NCI-H1417 treated with DMSO at 0.1 percent for 48 hours (cell line): ENCODE measurements around the gene SHTN1.

Experiments
- DNase-seq: peaks from one replicate; lab custom pipeline; 2025; lab: John Stamatoyannopoulos, UW

SHTN1 gene

GRCh38 chr10:116870949-116871348 is 134.0 kb downstream of the SHTN1 start:
- no peak for DNase-seq

GRCh38 chr10:116868722-116869121 is 136.3 kb downstream of the SHTN1 start:
- no peak for DNase-seq

- DNase-seq: no peak
These were observed 136.8 kb downstream of the SHTN1 start for GRCh38 chr10:116868198-116868676.

- no peak for DNase-seq
These were observed 137.9 kb downstream of the SHTN1 start for GRCh38 chr10:116866987-116867595.

GRCh38 chr10:116866066-116866465 is 138.9 kb downstream of the SHTN1 start:
- DNase-seq: no peak

- no peak for DNase-seq
These were observed 140.6 kb downstream of the SHTN1 start for GRCh38 chr10:116864436-116864835.

- no peak for DNase-seq
These were observed 143.2 kb downstream of the SHTN1 start for GRCh38 chr10:116861796-116862195.

- no peak for DNase-seq
These were observed 147.8 kb downstream of the SHTN1 start for GRCh38 chr10:116857156-116857555.

- no peak for DNase-seq
These were observed 151.3 kb downstream of the SHTN1 start for GRCh38 chr10:116853701-116854100.

GRCh38 chr10:116853287-116853686 is 151.7 kb downstream of the SHTN1 start:
- no peak for DNase-seq

GRCh38 chr10:116852246-116852645 is 152.7 kb downstream of the SHTN1 start:
- no peak for DNase-seq

GRCh38 chr10:116850058-116850611 is 154.9 kb downstream of the SHTN1 start:
- no peak for DNase-seq

- DNase-seq: peak; percentile 82
These were observed 155.5 kb downstream of the SHTN1 start, which contains the start of gene ENO4 for GRCh38 chr10:116849248-116850057. ENO4 (plus strand) TSS chr10:116849499; CDS start chr10:116849567, 68 bp downstream.

GRCh38 chr10:116848944-116849247 is 156.1 kb downstream of the SHTN1 start:
- DNase-seq: no peak

GRCh38 chr10:116848032-116848943 is 156.7 kb downstream of the SHTN1 start:
- no peak for DNase-seq

GRCh38 chr10:116845823-116846222 is 159.2 kb downstream of the SHTN1 start:
- no peak for DNase-seq

GRCh38 chr10:116840389-116841075 is 164.5 kb downstream of the SHTN1 start:
- DNase-seq: no peak

- no peak for DNase-seq
These were observed 166.8 kb downstream of the SHTN1 start for GRCh38 chr10:116838143-116838725.

- peak; percentile 19 for DNase-seq
These were observed 168.0 kb downstream of the SHTN1 start for GRCh38 chr10:116836902-116837523.

GRCh38 chr10:116836083-116836482 is 168.9 kb downstream of the SHTN1 start:
- DNase-seq: peak; percentile 64

- no peak for DNase-seq
These were observed 169.3 kb downstream of the SHTN1 start for GRCh38 chr10:116835658-116836057.
